SK-N-SH (cell line): ENCODE results near the gene GABRB1.

Experiments
- CTCF ChIP-seq: fragments of 200-600 bp; sonication (generic); IDR thresholded peaks from 2 replicates; pipeline ENCODE4 v1.6.1; 2017; ENCODE audit warnings: antibody characterized with exemption, mild to moderate bottlenecking, moderate library complexity
- ELF1 ChIP-seq: IDR thresholded peaks from 2 replicates; pipeline ENCODE4 v1.4.0; 2012
- EP300 ChIP-seq, 2 experiments: IDR thresholded peaks; 2 replicates each; pipeline versions ENCODE4 v1.4.0 to v1.6.1; 2012; ENCODE audit warnings: borderline replicate concordance in 1 of 2, low read depth in 1 of 2, low read length in 1 of 2
- MAX ChIP-seq: IDR thresholded peaks from 2 replicates; pipeline ENCODE4 v1.4.0; 2012; ENCODE audit warnings: low read depth
- POLR2AphosphoS5 ChIP-seq: IDR thresholded peaks from 2 replicates; pipeline ENCODE4 v1.6.1; 2012; ENCODE audit warnings: low read depth, low read length
- RXRA ChIP-seq: IDR thresholded peaks from 2 replicates; pipeline ENCODE4 v1.4.0; 2012; ENCODE audit warnings: low read depth, mild to moderate bottlenecking, borderline replicate concordance
- TAF1 ChIP-seq: IDR thresholded peaks from 2 replicates; pipeline ENCODE4 v1.6.1; 2012; ENCODE audit warnings: low read depth, mild to moderate bottlenecking, low read length, moderate library complexity, borderline replicate concordance
- TEAD4 ChIP-seq: IDR thresholded peaks from 2 replicates; pipeline ENCODE4 v1.4.0; 2012; ENCODE audit warnings: mild to moderate bottlenecking, borderline replicate concordance; ENCODE audit not compliant: insufficient read depth
- USF1 ChIP-seq: IDR thresholded peaks from 2 replicates; pipeline ENCODE4 v1.4.0; 2012; ENCODE audit warnings: low read depth, borderline replicate concordance
- ZBTB33 ChIP-seq: IDR thresholded peaks from 2 replicates; pipeline ENCODE4 v1.4.0; 2012; ENCODE audit warnings: low read depth, borderline replicate concordance

- no peak for TF ChIP-seq CTCF
- no peak for TF ChIP-seq TEAD4
- TF ChIP-seq USF1: no peak
- no peak for TF ChIP-seq TAF1
- no peak for TF ChIP-seq EP300 (IDR thresholded peaks at IDR 0.05; ENCODE audit: borderline replicate concordance in 1 of 2, low read depth in 1 of 2, low read length in 1 of 2)
- no peak for TF ChIP-seq POLR2AphosphoS5
- TF ChIP-seq ELF1: no peak
- TF ChIP-seq MAX: no peak
- TF ChIP-seq ZBTB33: no peak
- no peak for TF ChIP-seq RXRA
Measured at GRCh38 chr4:47373709-47374108, 342.3 kb downstream of the GABRB1 start.
